Ovary (tissue), 9 donors: ENCODE data around the gene PTPN18. TPM values are rescaled to one million over a fixed set of nuclear protein-coding genes. Genes with fewer than 3 reads are reported as not detected.

Experiments used
- DNase-seq, 5 donors: peaks; one replicate each; pipeline ENCODE4 v3.0.0-alpha.2; 2019 to 2020
- H3K27ac ChIP-seq, 2 donors: fragments of 200-600 bp; one replicate each; pipeline versions ENCODE4 v1.5.1 to v1.8.0; 2019 to 2022
- H3K27me3 ChIP-seq: fragments of 200-600 bp; one replicate; pipeline ENCODE4 v1.8.0; 2022
- H3K36me3 ChIP-seq: fragments of 200-600 bp; sonication (generic); one replicate; pipeline ENCODE4 v1.5.1; 2019
- H3K4me1 ChIP-seq: one replicate; pipeline ENCODE4 v1.8.1; 2013; ENCODE audit warnings: mild to moderate bottlenecking, moderate library complexity; ENCODE audit not compliant: insufficient read depth
- H3K4me3 ChIP-seq: fragments of 200-600 bp; sonication (generic); one replicate; pipeline ENCODE4 v1.5.1; 2017
- H3K9me3 ChIP-seq, 2 donors: fragments of 200-600 bp in 1 of 2; sonication (generic) in 1 of 2; one replicate each; pipeline versions ENCODE4 v1.5.1 to v1.8.1; 2013 to 2019; ENCODE audit warnings: mild to moderate bottlenecking in 1 of 2, moderate library complexity in 1 of 2
- EP300 ChIP-seq: sonication (generic); formaldehyde crosslinking; IDR thresholded peaks from one replicate; pipeline ENCODE4 v1.6.1; 2017; ENCODE audit warnings: antibody characterized with exemption
- POLR2A ChIP-seq: fragments of 450-650 bp; IDR thresholded peaks from one replicate; pipeline ENCODE4 v1.6.1; 2017; ENCODE audit warnings: antibody characterized with exemption, mild to moderate bottlenecking, moderate library complexity
- WGBS, 3 donors: extraction: QIAGEN DNeasy Blood & Tissue Kit in 1 of 3; methylation state at CpG; one replicate each; pipeline versions ENCODE4 v1.1.5 to v1.1.7; 2013 to 2017; 5-methylcytosine and 5-hydroxymethylcytosine counted together
- intact Hi-C, 4 donors: fragments of 100-400 bp; cut with DNase I; formaldehyde crosslinking; loops; one replicate each; pipeline versions ENCODE4 v1.11.0 to v1.15.1; 2022 to 2023
- polyA plus RNA-seq, 2 donors: library from polyadenylated mRNA; stranded (reverse); fragments of 200-250 nt in 1 of 2; fragments of 350-450 nt in 1 of 2; fragmentation: Illumina TruSeq in 1 of 2; extraction: RNeasy Lipid Tissue Mini Kit (QIAGEN cat#74804) in 1 of 2; gene quantifications; one replicate each; pipeline ENCODE4 v1.2.3, GENCODE V29; 2013 to 2014
- total RNA-seq, 7 donors: library from RNA; depleted of rRNA in 2 of 7; stranded (reverse); fragments of >200 nt in 2 of 7; fragmentation: NEBNext Ultra II Directional in 3 of 7; extraction: Animal tissue kit (Norgen Biotek cat#: 25700) in 3 of 7; gene quantifications; one replicate each; pipeline versions ENCODE4 v1.1.0 to v1.2.4, GENCODE V29; 2016 to 2023
- TF ChIP-seq, protein P1 (sequence below), 3 donors: fragments of 450-650 bp in 2 of 3; fragments of 200-600 bp in 1 of 3; IDR thresholded peaks; one replicate each; pipeline versions ENCODE4 v1.5.1 to v1.8.0; 2016 to 2022; ENCODE audit warnings: antibody characterized with exemption in 3 of 3, mild to moderate bottlenecking in 1 of 3
- donor health status: DM: no; HTN: no; CAD: no; lungs with moderate emphysema.
- donor health status: DM: no; HTN: no; CAD: no.
- donor health status: Bipolar disorder and iron deficiency.
- donor health status: DM: yes; HTN: yes; CAD: no.
- donor health status: DM: no; HTN: no; CAD: no.
- donor health status: DM: yes; HTN: yes; CAD: no.

PTPN18 gene
- total and polyA plus RNA-seq, 9 donors = 22.2 to 62.6 (median 30.8) TPM

DNA sequence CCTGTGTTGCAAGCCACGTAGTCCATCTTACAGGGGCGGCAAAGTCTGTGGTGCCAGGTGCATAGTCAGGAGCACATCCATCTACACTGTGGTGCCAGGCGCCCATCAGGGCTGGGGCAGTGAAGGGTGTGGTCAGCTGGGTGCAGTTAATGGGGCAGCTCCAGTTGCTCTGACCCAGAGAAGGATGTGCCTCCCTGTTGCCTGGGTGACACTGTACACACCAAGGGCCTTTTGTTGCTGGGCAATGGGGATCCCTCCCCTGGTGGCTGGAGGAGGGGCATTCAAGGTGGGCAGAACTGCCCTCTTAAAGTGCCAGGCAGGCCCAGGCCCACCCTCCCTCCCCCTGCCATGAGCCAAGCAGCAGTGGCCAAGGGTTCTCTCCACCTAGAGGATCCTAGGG lies 41.5 kb upstream of the PTPN18 start:
- TF ChIP-seq EP300 (no peak), POLR2A (no peak)
- TF ChIP-seq, protein P1, sequence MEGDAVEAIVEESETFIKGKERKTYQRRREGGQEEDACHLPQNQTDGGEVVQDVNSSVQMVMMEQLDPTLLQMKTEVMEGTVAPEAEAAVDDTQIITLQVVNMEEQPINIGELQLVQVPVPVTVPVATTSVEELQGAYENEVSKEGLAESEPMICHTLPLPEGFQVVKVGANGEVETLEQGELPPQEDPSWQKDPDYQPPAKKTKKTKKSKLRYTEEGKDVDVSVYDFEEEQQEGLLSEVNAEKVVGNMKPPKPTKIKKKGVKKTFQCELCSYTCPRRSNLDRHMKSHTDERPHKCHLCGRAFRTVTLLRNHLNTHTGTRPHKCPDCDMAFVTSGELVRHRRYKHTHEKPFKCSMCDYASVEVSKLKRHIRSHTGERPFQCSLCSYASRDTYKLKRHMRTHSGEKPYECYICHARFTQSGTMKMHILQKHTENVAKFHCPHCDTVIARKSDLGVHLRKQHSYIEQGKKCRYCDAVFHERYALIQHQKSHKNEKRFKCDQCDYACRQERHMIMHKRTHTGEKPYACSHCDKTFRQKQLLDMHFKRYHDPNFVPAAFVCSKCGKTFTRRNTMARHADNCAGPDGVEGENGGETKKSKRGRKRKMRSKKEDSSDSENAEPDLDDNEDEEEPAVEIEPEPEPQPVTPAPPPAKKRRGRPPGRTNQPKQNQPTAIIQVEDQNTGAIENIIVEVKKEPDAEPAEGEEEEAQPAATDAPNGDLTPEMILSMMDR (IDR thresholded peaks at IDR 0.05) = no peak
- no peak overlapping the region for H3K27ac ChIP-seq
- DNase-seq = no peak
- no peaks in the 10 kb centered on the region for H3K27me3 ChIP-seq
- no peaks in the 10 kb centered on the region for H3K36me3 ChIP-seq
- intact Hi-C loops = no loop called here
- no peaks in the 10 kb centered on the region for H3K9me3 ChIP-seq
- no peak overlapping the region for H3K4me3 ChIP-seq
- 96 to 100% (median 97%) methylated on average over 3 of the region's 3 CpGs for WGBS, 3 donors
- H3K4me1 ChIP-seq = peaks cover 10% of the 10 kb centered on the region

DNA sequence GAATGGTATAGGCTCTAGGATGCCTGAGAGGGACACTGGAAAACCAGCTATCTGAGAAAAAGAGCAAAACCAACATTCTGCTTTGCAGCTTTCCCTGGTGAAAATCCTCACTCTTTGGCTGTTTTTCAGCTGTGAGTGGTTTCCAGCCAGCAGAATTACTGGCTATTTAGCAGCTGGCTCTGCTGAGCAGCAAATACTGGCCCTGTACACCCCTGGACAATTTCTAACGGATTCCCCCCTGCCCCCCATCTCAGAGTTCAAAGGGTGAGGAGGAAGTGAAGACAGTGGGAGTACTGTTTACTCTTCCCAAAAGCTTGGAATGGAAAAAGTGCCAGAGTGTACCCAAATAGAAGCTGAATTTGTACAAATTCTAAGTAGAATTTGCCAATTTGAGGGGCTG lies 39.3 kb upstream of the PTPN18 start:
- no peaks in the 10 kb centered on the region for H3K36me3 ChIP-seq
- TF ChIP-seq, protein P1 (IDR thresholded peaks at IDR 0.05) = no peak
- no peak for TF ChIP-seq POLR2A
- TF ChIP-seq EP300 = no peak
- no peaks in the 10 kb centered on the region for H3K9me3 ChIP-seq
- DNase-seq = peak in 4 of 5 donors; percentile 50 to 72 (median 64)
- no peak overlapping the region for H3K27ac ChIP-seq
- H3K27me3 ChIP-seq = no peaks in the 10 kb centered on the region
- intact Hi-C loops = no loop called here
- peaks cover 10% of the 10 kb centered on the region for H3K4me1 ChIP-seq
- 0 to 2% (median 0%) methylated on average over 1 of the region's 1 CpG for WGBS, 3 donors
- no peak overlapping the region for H3K4me3 ChIP-seq

DNA sequence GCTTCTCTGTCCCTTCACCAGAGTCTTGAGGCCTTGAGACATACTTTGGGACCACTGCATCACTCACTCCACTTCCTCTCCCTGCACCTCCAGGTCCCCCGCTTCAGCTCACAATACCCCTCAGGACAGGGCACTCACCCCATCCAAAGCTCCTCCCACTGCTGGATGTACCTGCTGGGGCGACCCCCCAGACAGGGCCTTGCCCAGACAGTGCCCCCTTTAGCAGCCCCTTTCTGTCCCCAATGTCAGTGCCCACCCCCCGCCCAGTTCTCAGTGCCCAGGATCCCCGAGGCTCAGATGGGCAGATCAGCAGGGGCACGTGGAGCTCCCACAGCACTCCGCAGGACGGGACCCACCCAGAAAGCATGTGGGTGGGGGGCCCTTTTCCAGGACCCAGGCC lies 37.0 kb upstream of the PTPN18 start:
- Histone ChIP-seq H3K27ac (no peak overlapping the region), H3K27me3 (no peaks in the 10 kb centered on the region), H3K9me3 (no peaks in the 10 kb centered on the region), H3K4me3 (no peak overlapping the region), H3K4me1 (peaks cover 10% of the 10 kb centered on the region), H3K36me3 (no peaks in the 10 kb centered on the region)
- DNase-seq = no peak
- TF ChIP-seq POLR2A (no peak), EP300 (no peak)
- TF ChIP-seq, protein P1 (IDR thresholded peaks at IDR 0.05) = no peak
- intact Hi-C loops = no loop called here
- 79 to 87% (median 87%) methylated on average over 7 of the region's 7 CpGs for whole genome bisulfite sequencing, 3 donors

DNA sequence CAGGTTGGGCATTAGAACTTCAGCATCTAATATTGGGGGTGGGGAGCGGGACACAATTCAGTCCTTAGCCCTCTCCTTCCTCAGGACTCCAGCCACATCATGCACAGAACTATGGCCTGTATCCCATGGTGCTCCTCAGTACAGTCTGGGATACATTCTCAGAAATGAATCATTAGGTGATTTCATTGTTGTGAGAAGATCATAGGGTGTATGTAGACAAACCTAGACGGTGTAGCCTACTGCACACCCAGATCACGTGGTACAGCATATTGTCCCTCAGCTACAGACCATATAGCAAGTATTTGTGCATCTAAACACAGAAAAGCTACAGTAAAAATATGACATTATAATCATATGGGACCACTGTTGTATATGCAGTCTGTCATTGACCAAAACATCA lies 36.3 kb upstream of the PTPN18 start:
- Histone ChIP-seq H3K27me3 (no peaks in the 10 kb centered on the region), H3K4me1 (peaks cover 10% of the 10 kb centered on the region), H3K36me3 (no peaks in the 10 kb centered on the region), H3K27ac (no peak overlapping the region), H3K4me3 (no peak overlapping the region), H3K9me3 (no peaks in the 10 kb centered on the region)
- intact Hi-C loops = no loop called here
- TF ChIP-seq, protein P1 (IDR thresholded peaks at IDR 0.05) = no peak
- no peak for TF ChIP-seq POLR2A
- TF ChIP-seq EP300 = no peak
- no peak for DNase-seq
- WGBS, 3 donors = 85 to 89% (median 87%) methylated on average over 3 of the region's 3 CpGs
